ENCODE results near the gene ZFP69. TPM values are rescaled to one million over a fixed set of nuclear protein-coding genes. Genes with fewer than 3 reads are reported as not detected.
A peak's percentile ranks its signal among the peaks of the same experiment; 100 is the strongest.

ZFP69 gene
- total RNA-seq, 2 donors from 2014 or later = 0.66 to 1.3 TPM

DNA sequence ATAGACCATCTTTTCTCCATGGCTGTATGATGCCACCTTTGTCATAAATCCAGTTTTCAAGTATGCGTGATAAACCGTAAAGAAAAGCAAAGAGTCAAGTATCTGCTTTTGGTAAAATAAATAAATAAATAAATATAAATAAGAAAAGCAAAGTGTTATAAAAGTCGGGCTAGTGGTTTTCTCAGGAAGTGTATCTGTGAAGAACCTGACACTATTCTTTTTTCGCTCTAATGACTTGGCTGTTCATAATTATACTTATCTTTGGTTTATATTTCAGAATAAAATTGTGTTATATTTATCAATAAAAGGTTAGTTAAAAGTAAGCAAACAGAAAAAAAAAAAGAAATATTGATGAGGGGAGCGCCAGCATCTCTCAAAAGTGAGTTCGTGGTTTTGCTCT, 30.9 kb downstream of the ZFP69 start:
- peak overlapping the region in 3 of 4 donors; percentile 46 to 77 (median 73) for H3K27ac ChIP-seq
- no peak for TF ChIP-seq POLR2A (IDR thresholded peaks at IDR 0.05)
- TF ChIP-seq, protein P1, sequence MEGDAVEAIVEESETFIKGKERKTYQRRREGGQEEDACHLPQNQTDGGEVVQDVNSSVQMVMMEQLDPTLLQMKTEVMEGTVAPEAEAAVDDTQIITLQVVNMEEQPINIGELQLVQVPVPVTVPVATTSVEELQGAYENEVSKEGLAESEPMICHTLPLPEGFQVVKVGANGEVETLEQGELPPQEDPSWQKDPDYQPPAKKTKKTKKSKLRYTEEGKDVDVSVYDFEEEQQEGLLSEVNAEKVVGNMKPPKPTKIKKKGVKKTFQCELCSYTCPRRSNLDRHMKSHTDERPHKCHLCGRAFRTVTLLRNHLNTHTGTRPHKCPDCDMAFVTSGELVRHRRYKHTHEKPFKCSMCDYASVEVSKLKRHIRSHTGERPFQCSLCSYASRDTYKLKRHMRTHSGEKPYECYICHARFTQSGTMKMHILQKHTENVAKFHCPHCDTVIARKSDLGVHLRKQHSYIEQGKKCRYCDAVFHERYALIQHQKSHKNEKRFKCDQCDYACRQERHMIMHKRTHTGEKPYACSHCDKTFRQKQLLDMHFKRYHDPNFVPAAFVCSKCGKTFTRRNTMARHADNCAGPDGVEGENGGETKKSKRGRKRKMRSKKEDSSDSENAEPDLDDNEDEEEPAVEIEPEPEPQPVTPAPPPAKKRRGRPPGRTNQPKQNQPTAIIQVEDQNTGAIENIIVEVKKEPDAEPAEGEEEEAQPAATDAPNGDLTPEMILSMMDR (IDR thresholded peaks at IDR 0.05) = no peak
- peaks cover 0 to 7% (median 0%) of the 10 kb centered on the region in 3 donors for H3K9me3 ChIP-seq
- peak overlapping the region; percentile 16 to 77 for H3K4me3 ChIP-seq
- DNase-seq = no peak
- no peaks in the 10 kb centered on the region for H3K27me3 ChIP-seq
- no peak for ATAC-seq
- intact Hi-C loops (cut with DNase I) = no loop called here
- peaks cover 0 to 2% of the 10 kb centered on the region in 2 donors for H3K36me3 ChIP-seq (replicated peaks in 1 of 2; ENCODE audit: insufficient read depth in 1 of 2, low read depth in 2 of 2)
- peaks cover 7% of the 10 kb centered on the region for H3K4me1 ChIP-seq
- WGBS, 2 donors = 60 to 65% methylated on average over 6 of the region's 6 CpGs

DNA sequence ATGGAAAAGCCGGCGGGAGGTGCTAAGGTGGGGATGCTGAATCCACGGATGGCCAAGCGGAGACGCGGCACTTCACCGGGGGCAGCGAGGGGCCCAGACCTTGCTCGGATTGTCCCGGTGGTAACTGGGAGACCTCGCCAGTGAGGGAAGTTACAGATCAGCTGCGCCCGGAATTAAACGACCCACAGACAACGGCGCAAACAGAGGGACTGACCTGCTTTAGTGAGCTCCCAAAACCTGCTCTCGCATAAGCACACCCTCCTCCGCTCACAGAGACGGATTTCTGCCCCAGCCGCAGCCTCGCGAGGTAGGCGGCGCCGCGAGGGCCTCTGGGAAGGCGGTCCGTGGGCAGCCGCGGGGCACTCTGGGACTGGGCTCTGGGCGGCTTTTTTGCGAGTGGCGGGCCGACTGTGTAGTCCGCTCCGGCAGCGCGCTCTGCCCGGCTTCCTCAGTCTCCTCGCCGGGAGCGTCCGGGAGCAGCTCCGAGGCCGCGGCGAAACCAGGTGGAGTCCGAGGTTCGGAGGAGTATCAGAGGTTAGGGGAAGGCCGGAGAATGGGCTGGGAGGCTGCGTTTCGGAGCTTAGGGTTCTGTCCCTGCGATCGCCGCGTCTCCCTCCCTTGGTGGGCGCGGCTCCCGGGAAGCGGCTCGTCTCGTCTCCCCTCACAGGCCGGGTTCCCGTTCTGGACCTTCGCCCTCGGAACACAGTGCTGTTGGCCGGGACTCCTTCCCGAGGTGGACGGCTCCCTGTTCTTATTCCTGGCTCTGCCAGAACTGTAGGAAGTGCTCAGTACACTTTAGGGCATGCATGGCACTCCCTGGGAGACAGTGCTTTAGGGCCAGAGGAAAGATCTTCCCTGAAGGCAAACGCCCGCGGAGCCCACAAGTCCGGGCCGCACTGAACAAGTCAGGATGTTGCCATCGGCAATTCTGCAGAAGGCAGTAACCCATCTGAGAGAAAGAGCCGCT, 31.6 kb downstream of the ZFP69 start, which contains the start of gene EXO5:
TSS of gene EXO5 (plus strand) at position 393 of the 967 bp plus-strand sequence. CDS start 5,778 bp downstream, outside the sequence.
- no peaks in the 10 kb centered on the region for H3K27me3 ChIP-seq
- peak within 1 kb of the TSS; percentile 3 to 77 (median 60) for H3K27ac ChIP-seq
- TF ChIP-seq, protein P1 (IDR thresholded peaks at IDR 0.05) = peak in 1 of 7 experiments; percentile 8
- TF ChIP-seq POLR2A (IDR thresholded peaks at IDR 0.05) = peak; percentile 17 to 67 (median 61)
- H3K36me3 ChIP-seq (replicated peaks in 1 of 2; ENCODE audit: insufficient read depth in 1 of 2, low read depth in 2 of 2) = no peaks in the 10 kb centered on the region
- H3K9me3 ChIP-seq = peaks cover 0 to 7% (median 0%) of the 10 kb centered on the region in 3 donors
- WGBS, 2 donors = 0 to 2% methylated on average over 17 to 76 of the region's 76 CpGs
- ATAC-seq (peak; percentile 92), DNase-seq (peak; percentile 73 to 85 (median 76))
- peak within 1 kb of the TSS; percentile 16 to 77 for H3K4me3 ChIP-seq
- H3K4me1 ChIP-seq = peaks cover 7% of the 10 kb centered on the region
- intact Hi-C loops (cut with DNase I) = no loop called here

DNA sequence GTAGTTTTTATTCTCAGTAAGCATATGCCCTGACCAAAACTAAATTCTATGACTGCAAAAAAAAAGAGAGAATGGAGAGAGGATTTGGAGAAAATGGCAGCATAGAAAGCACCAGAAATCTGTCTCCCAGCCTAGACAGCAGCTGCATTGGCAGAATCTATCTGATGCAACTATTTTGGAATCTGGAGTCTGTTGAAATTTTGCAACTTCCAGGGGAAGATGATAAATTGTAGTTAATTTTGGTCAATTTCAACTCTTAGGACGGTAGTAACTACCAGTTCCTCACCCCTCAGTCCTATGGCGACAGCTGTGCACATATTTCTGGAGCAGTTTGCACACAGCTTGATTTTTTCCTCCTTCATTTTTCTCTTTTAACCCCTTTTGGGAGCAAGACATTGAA, 42.4 kb downstream of the ZFP69 start:
- Histone ChIP-seq H3K27ac (no peak overlapping the region), H3K27me3 (no peaks in the 10 kb centered on the region), H3K4me1 (no peaks in the 10 kb centered on the region), H3K4me3 (no peak overlapping the region), H3K9me3 (peaks cover 0 to 16% (median 0%) of the 10 kb centered on the region in 3 donors), H3K36me3 (replicated peaks in 1 of 2; ENCODE audit: insufficient read depth in 1 of 2, low read depth in 2 of 2) (no peaks in the 10 kb centered on the region)
- DNase-seq (no peak), ATAC-seq (no peak)
- 85 to 88% methylated on average over 2 of the region's 2 CpGs for WGBS, 2 donors
- TF ChIP-seq POLR2A (IDR thresholded peaks at IDR 0.05) = no peak
- TF ChIP-seq, protein P1 (IDR thresholded peaks at IDR 0.05) = no peak
- intact Hi-C loops (cut with DNase I) = no loop called here

DNA sequence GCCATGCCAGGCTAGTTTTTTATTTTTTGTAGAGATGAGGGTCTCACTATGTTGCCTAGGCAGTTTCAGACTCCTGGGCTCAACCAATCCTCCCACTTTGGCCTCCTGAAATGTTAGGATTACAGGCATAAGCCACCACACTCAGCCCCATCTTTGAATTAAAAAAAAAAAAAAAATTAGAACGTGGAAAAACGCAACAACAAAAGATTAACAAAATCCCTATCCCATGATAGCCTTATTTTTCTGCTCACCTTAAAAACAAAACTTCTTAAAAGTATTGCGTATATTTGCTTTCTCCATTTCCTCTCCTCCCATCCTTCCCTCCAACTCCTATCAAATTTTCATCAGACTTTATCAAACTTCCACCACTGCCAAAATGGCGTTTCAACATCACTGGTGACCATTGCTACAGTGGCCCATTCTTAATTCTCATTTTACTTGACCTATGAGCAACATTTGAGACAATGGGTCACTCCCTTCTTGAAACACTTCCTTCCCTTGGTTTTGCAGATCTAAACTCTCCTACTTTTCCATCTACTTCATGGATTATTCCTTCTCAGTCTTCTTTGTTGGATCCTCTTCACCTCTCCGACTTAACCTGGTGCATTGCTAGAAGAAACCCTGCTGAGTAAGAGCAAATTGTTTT, 53.8 kb downstream of the ZFP69 start:
- Histone ChIP-seq H3K27ac (peak overlapping the region; percentile 79 to 92 (median 85)), H3K27me3 (no peaks in the 10 kb centered on the region), H3K4me1 (peaks cover 24% of the 10 kb centered on the region), H3K9me3 (no peaks in the 10 kb centered on the region), H3K4me3 (peak overlapping the region in 1 of 2 donors; percentile 31), H3K36me3 (replicated peaks in 1 of 2; ENCODE audit: insufficient read depth in 1 of 2, low read depth in 2 of 2) (no peaks in the 10 kb centered on the region)
- intact Hi-C loops (cut with DNase I) = no loop called here
- TF ChIP-seq, protein P1 (IDR thresholded peaks at IDR 0.05) = no peak
- TF ChIP-seq POLR2A (IDR thresholded peaks at IDR 0.05) = no peak
- DNase-seq = no peak
- ATAC-seq = peak; percentile 12
- WGBS, 2 donors = 26 to 33% methylated on average over 5 of the region's 5 CpGs

All from body of pancreas (tissue), 4 donors.